CD14-positive monocyte (primary cell): ENCODE data around the gene MAP1S. TPM values are rescaled to one million over a fixed set of nuclear protein-coding genes. Genes with fewer than 3 reads are reported as not detected.

Experiments
- DNase-seq, 3 donors: peaks; one replicate each; pipeline ENCODE4 v3.0.0-alpha.2; 2011 to 2022
- H2AFZ ChIP-seq: 2 replicates; pipeline ENCODE4 v1.6.0; 2012; ENCODE audit warnings: mild to moderate bottlenecking, low read depth, low read length, inconsistent platforms; ENCODE audit not compliant: insufficient read depth, poor library complexity, severe bottlenecking
- H3K27ac ChIP-seq, 2 donors: 1 replicate in 1 of 2; 2 replicates in 1 of 2; pipeline ENCODE4 v1.5.1; 2012 to 2013; ENCODE audit warnings: low read length in 2 of 2, control low read depth in 1 of 2, inconsistent platforms in 1 of 2, low read depth in 1 of 2, mild to moderate bottlenecking in 1 of 2
- H3K27me3 ChIP-seq, 2 donors: one replicate each; pipeline versions ENCODE4 v1.6.0 to v1.6.1; 2011 to 2013; ENCODE audit warnings: low read length in 2 of 2; ENCODE audit not compliant: control insufficient read depth in 2 of 2, insufficient read depth in 2 of 2
- H3K36me3 ChIP-seq, 2 donors: replicated peaks in 1 of 2; 1 replicate in 1 of 2; 2 replicates in 1 of 2; pipeline versions ENCODE4 v1.5.1 to v1.6.1; 2012 to 2013; ENCODE audit warnings: low read length in 2 of 2, control low read depth in 1 of 2, inconsistent platforms in 1 of 2, mild to moderate bottlenecking in 1 of 2; ENCODE audit not compliant: insufficient read depth in 2 of 2, control insufficient read depth in 1 of 2
- H3K4me1 ChIP-seq, 2 donors: 1 replicate in 1 of 2; 2 replicates in 1 of 2; pipeline versions ENCODE4 v1.5.1 to v1.6.1; 2012 to 2013; ENCODE audit warnings: low read length in 2 of 2, control low read depth in 1 of 2, inconsistent platforms in 1 of 2, mild to moderate bottlenecking in 1 of 2, moderate library complexity in 1 of 2; ENCODE audit not compliant: insufficient read depth in 2 of 2, control insufficient read depth in 1 of 2
- H3K4me2 ChIP-seq: replicated peaks from 2 replicates; pipeline ENCODE3; 2012; ENCODE audit warnings: low read length, moderate library complexity, mild to moderate bottlenecking; ENCODE audit not compliant: poor library complexity, severe bottlenecking; ENCODE audit errors: extremely low read depth
- H3K4me3 ChIP-seq, 3 experiments: fragments of 200-600 bp in 1 of 3; sonication (generic) in 1 of 3; replicated peaks in 1 of 3; 1 replicate in 2 of 3; 2 replicates in 1 of 3; pipeline ENCODE4 v1.5.1; 2011 to 2013; ENCODE audit warnings: low read length in 3 of 3, mild to moderate bottlenecking in 3 of 3, control low read depth in 2 of 3, low read depth in 2 of 3, inconsistent platforms in 1 of 3, moderate library complexity in 1 of 3
- H3K79me2 ChIP-seq: 2 replicates; pipeline ENCODE4 v1.6.0; 2012; ENCODE audit warnings: mild to moderate bottlenecking, control low read depth, inconsistent platforms, low read length, moderate library complexity; ENCODE audit not compliant: insufficient read depth
- H3K9ac ChIP-seq: 2 replicates; pipeline ENCODE4 v1.6.0; 2017; ENCODE audit warnings: low read length, mild to moderate bottlenecking; ENCODE audit not compliant: insufficient read depth, poor library complexity, severe bottlenecking
- H3K9me3 ChIP-seq, 2 donors: replicated peaks in 1 of 2; 1 replicate in 1 of 2; 2 replicates in 1 of 2; pipeline versions ENCODE4 v1.5.1 to v1.6.1; 2012 to 2013; ENCODE audit warnings: low read length in 2 of 2, control low read depth in 1 of 2; ENCODE audit not compliant: control insufficient read depth in 1 of 2, insufficient read depth in 1 of 2
- H4K20me1 ChIP-seq: 2 replicates; pipeline ENCODE4 v1.6.0; 2012; ENCODE audit warnings: mild to moderate bottlenecking, low read length, control low read depth, moderate library complexity; ENCODE audit not compliant: insufficient read depth
- H3K27ac Mint-ChIP-seq, 7 donors: one replicate each; pipeline ENCODE4 v1.8.0; 2020; ENCODE audit warnings: mild to moderate bottlenecking in 7 of 7, mixed read lengths in 7 of 7, moderate library complexity in 6 of 7, inconsistent platforms in 2 of 7
- H3K27me3 Mint-ChIP-seq, 3 donors: one replicate each; pipeline ENCODE4 v1.8.0; 2021 to 2022; ENCODE audit warnings: low read depth in 3 of 3, mild to moderate bottlenecking in 3 of 3, mixed read lengths in 3 of 3, moderate library complexity in 3 of 3, inconsistent platforms in 1 of 3
- H3K36me3 Mint-ChIP-seq, 2 donors: one replicate each; pipeline ENCODE4 v1.8.0; 2020; ENCODE audit warnings: mixed read lengths in 2 of 2, inconsistent platforms in 1 of 2, mild to moderate bottlenecking in 1 of 2
- H3K4me1 Mint-ChIP-seq: one replicate; pipeline ENCODE4 v1.8.0; 2020; ENCODE audit warnings: mild to moderate bottlenecking, mixed read lengths
- H3K4me3 Mint-ChIP-seq, 2 donors: one replicate each; pipeline ENCODE4 v1.8.0; 2020; ENCODE audit warnings: mild to moderate bottlenecking in 2 of 2, mixed read lengths in 2 of 2, moderate library complexity in 1 of 2
- H3K9me3 Mint-ChIP-seq, 7 donors: one replicate each; pipeline ENCODE4 v1.8.0; 2020 to 2022; ENCODE audit warnings: mixed read lengths in 7 of 7, mild to moderate bottlenecking in 6 of 7, moderate library complexity in 6 of 7, inconsistent platforms in 2 of 7
- CTCF ChIP-seq: fragments of 200-600 bp; IDR thresholded peaks from one replicate; pipeline ENCODE4 v1.8.0; 2022; ENCODE audit warnings: antibody characterized with exemption, mild to moderate bottlenecking
- WGBS: methylation state at CpG from one replicate; pipeline ENCODE4 v1.1.5; 2013; ENCODE audit warnings: missing lambda C conversion rate; ENCODE audit not compliant: insufficient coverage; 5-methylcytosine and 5-hydroxymethylcytosine counted together
- intact Hi-C, 2 donors: fragments of 100-400 bp; cut with micrococcal nuclease; formaldehyde crosslinking; loops; one replicate each; pipeline versions ENCODE4 v1.15.0 to v1.15.1; 2023
- polyA plus RNA-seq, 3 donors: library from polyadenylated mRNA; depleted of rRNA in 1 of 3; unstranded in 2 of 3; stranded (reverse) in 1 of 3; fragments of 300-500 nt in 2 of 3; fragments of >200 nt in 1 of 3; fragmentation: Illumina TruSeq in 2 of 3; gene quantifications; 1 replicate in 2 of 3; 2 replicates in 1 of 3; pipeline ENCODE4 v1.2.3, GENCODE V29; 2012 to 2021

Gene MAP1S
- polyA plus RNA-seq, 3 donors = 24.5 to 28.3 (median 27.5) TPM

GRCh38 chr19:17766543-17767131 is 47.4 kb downstream of the MAP1S start:
- Mint-ChIP-seq H3K27ac (peak overlapping the region; percentile 62 to 97 (median 90)), H3K4me1 (peaks cover 28% of the 10 kb centered on the region), H3K4me3 (peak overlapping the region in 1 of 2 donors; percentile 69), H3K9me3 (peaks cover 0 to 3% (median 0%) of the 10 kb centered on the region in 7 donors), H3K27me3 (no peaks in the 10 kb centered on the region), H3K36me3 (peaks cover 55 to 87% of the 10 kb centered on the region in 2 donors)
- no peaks in the 10 kb centered on the region for H4K20me1 ChIP-seq
- 36% methylated on average over 27 of the region's 29 CpGs for WGBS
- peak overlapping the region; percentile 54 for H3K4me2 ChIP-seq
- DNase-seq = peak; percentile 76 to 82 (median 81)
- peak; percentile 93 for TF ChIP-seq CTCF
- H3K9ac ChIP-seq = no peak overlapping the region
- no peaks in the 10 kb centered on the region for H3K9me3 ChIP-seq
- H3K4me1 ChIP-seq = peaks cover 23 to 35% of the 10 kb centered on the region in 2 donors
- H3K79me2 ChIP-seq = peaks cover 5% of the 10 kb centered on the region
- H3K4me3 ChIP-seq = peak overlapping the region in 1 of 3 experiments; percentile 21
- H2AFZ ChIP-seq = no peak overlapping the region
- no peaks in the 10 kb centered on the region for H3K27me3 ChIP-seq
- intact Hi-C loops = no loop called here
- peak overlapping the region in 1 of 2 donors; percentile 59 for H3K27ac ChIP-seq
- peaks cover 33 to 65% of the 10 kb centered on the region in 2 donors for H3K36me3 ChIP-seq

GRCh38 chr19:17767559-17767958 is 48.3 kb downstream of the MAP1S start:
- intact Hi-C loops = no loop called here
- Histone ChIP-seq H3K36me3 (peaks cover 42 to 74% of the 10 kb centered on the region in 2 donors), H3K4me1 (peaks cover 23 to 35% of the 10 kb centered on the region in 2 donors), H2AFZ (no peak overlapping the region), H3K9ac (no peak overlapping the region), H3K79me2 (peaks cover 4% of the 10 kb centered on the region), H3K4me3 (no peak overlapping the region), H3K27me3 (no peaks in the 10 kb centered on the region), H3K27ac (no peak overlapping the region), H3K4me2 (no peak overlapping the region), H3K9me3 (no peaks in the 10 kb centered on the region), H4K20me1 (no peaks in the 10 kb centered on the region)
- no peak for DNase-seq
- Mint-ChIP-seq H3K27me3 (no peaks in the 10 kb centered on the region), H3K9me3 (peaks cover 0 to 3% (median 0%) of the 10 kb centered on the region in 7 donors), H3K36me3 (peaks cover 60 to 89% of the 10 kb centered on the region in 2 donors), H3K27ac (no peak overlapping the region), H3K4me1 (peaks cover 24% of the 10 kb centered on the region), H3K4me3 (no peak overlapping the region)
- TF ChIP-seq CTCF = no peak
- 100% methylated on average over 1 of the region's 1 CpG for WGBS
